GM08714 (cell line): ENCODE results near the gene GUCY2F.

Experiments used
- H3K4me3 ChIP-seq: fragments of 200-500 bp; sonication (Bioruptor generic); 2 replicates; pipeline ENCODE4 v1.5.1; 2014; ENCODE audit warnings: mild to moderate bottlenecking, low read length, inconsistent platforms
- ZNF274 ChIP-seq: IDR thresholded peaks from 2 replicates; pipeline ENCODE4 v1.6.1; 2012; ENCODE audit warnings: mild to moderate bottlenecking, low read depth, low read length

Gene GUCY2F

GRCh38 chrX:109448282-109448938 lies 33.5 kb downstream of the GUCY2F start:
- no peak for TF ChIP-seq ZNF274
- H3K4me3 ChIP-seq, result no peak overlapping the region

DNA sequence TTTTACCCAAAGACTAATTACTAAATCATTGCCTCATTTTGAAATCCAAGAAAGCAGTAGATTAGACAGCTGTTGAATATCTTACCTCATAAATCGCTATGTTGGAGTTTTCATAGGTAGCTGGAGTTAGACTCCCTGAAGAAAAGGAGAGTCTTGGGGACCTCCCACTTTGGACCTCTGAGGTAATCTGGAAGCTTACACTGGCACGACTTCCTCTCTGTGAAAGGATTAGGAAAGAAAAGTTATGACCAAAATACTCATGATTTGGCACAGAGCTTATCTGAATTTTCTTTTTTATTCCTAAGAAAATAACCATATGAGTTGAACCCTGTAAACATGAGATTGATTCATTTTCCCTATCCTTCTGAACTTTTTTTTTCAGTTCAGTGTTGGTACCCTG lies 40.6 kb downstream of the GUCY2F start:
- TF ChIP-seq ZNF274, result no peak
- H3K4me3 ChIP-seq, result no peak overlapping the region

GRCh38 chrX:109440475-109440874 lies 41.4 kb downstream of the GUCY2F start:
- no peak overlapping the region for H3K4me3 ChIP-seq
- TF ChIP-seq ZNF274, result no peak

GRCh38 chrX:109409181-109409580 lies 72.7 kb downstream of the GUCY2F start:
- TF ChIP-seq ZNF274, result no peak
- H3K4me3 ChIP-seq, result no peak overlapping the region

- H3K4me3 ChIP-seq, result no peak overlapping the region
- no peak for TF ChIP-seq ZNF274
These were observed 78.0 kb downstream of the GUCY2F start for GRCh38 chrX:109403922-109404321.

DNA sequence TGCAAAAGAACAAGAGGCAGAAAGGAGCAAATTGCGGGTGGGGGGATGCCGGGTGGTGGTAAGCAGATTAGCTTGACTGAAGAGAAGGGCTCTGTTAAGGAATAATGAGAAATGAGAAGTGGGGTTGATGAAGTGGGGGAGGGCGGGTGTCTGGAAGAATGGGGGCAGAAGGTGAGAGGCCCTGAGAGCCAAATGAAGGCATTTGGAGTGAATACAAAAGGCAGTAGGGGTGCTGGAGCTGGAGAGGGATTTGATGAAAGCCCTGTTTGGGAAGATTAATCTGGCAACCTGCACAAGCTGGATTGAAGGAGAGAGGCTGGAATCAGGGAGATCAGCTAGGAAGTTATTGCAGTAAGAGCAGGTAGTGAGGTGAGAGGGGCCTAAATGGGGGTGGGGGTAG lies 82.1 kb downstream of the GUCY2F start:
- no peak for TF ChIP-seq ZNF274
- H3K4me3 ChIP-seq, result no peak overlapping the region

- no peak overlapping the region for H3K4me3 ChIP-seq
- TF ChIP-seq ZNF274, result no peak
These were observed 83.1 kb downstream of the GUCY2F start for GRCh38 chrX:109398833-109399232.

DNA sequence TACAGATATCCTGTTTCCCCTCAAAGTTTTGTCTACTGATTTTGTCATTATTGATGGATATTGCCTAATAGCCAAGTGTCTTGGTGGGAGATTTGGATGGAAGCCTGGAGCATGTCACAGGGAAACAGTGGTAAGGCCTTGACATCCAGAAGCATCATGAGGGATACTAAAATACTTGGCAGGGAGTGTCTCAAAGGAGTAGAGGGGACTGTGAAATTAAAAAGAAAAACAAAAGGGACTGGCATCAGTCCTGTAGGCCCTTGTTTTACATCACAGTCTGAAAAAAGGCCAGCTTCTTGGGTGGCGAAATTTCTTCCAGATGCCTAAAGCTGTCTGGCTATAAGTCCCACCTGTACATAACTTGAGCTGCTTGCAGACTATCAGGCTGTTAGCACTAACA lies 83.8 kb downstream of the GUCY2F start:
- TF ChIP-seq ZNF274, result no peak
- no peak overlapping the region for H3K4me3 ChIP-seq

GRCh38 chrX:109393859-109394258 lies 88.0 kb downstream of the GUCY2F start:
- no peak overlapping the region for H3K4me3 ChIP-seq
- TF ChIP-seq ZNF274, result no peak

- TF ChIP-seq ZNF274, result no peak
- H3K4me3 ChIP-seq, result no peak overlapping the region
These were observed 89.0 kb downstream of the GUCY2F start for GRCh38 chrX:109392895-109393294.

DNA sequence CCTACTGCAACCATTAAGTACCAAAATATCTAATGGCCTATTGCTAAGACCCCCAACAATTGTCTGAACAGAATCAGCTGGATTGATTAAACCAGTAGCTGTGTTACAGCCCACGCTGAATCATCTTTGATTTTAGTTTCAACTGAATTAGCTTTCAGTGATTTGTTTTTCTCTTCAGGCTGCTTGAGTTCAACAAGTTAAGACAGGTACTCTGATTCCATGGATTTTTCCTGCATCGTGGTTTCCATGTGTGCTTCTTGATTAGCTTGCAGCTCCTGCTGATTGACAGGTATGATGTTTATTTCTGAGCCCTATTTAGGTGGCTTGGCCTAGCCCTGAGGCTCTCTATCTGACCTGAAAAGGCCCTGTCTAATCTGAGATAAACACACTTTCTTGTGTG lies 91.3 kb downstream of the GUCY2F start:
- TF ChIP-seq ZNF274, result no peak

GRCh38 chrX:109389917-109390316 lies 92.0 kb downstream of the GUCY2F start:
- no peak for TF ChIP-seq ZNF274
- no peak overlapping the region for H3K4me3 ChIP-seq

More for the DNA sequence above, 91.3 kb downstream of the GUCY2F start:
- H3K4me3 ChIP-seq, result no peak overlapping the region

GRCh38 chrX:109384699-109385098 lies 97.2 kb downstream of the GUCY2F start:
- no peak for TF ChIP-seq ZNF274
- no peak overlapping the region for H3K4me3 ChIP-seq

DNA sequence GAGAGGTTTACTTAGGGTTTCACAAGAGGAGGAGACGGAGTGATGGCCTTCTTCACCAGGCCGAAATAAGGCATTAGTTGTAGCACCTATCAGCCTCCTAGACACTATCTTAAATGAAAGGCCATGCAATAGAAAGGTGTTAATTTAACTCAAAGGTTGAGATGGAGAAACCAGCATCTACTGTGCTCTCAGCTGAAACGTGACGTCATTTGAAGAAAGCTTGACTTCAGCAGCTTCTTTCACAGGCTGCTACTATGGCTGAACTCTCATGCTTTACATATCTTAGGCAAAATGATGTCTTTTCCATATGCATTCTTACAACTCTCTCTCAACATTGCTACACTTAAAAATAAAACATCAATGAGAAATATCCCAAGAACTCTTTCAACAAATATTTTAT lies 99.6 kb downstream of the GUCY2F start:
- no peak overlapping the region for H3K4me3 ChIP-seq
- TF ChIP-seq ZNF274, result no peak

GRCh38 chrX:109378281-109378680 lies 103.6 kb downstream of the GUCY2F start:
- H3K4me3 ChIP-seq, result no peak overlapping the region
- no peak for TF ChIP-seq ZNF274
